GM18951 (cell line): ENCODE measurements around the gene DCDC2B.
"Not testable (repeated sequence)": the region's sequence is repeated elsewhere in the genome, so short reads cannot be mapped to it uniquely, and the experiment has no call there.

ENCODE experiments used
- POLR2A ChIP-seq: IDR thresholded peaks from 4 replicates; pipeline ENCODE4 v1.6.1; 2011; ENCODE audit warnings: mild to moderate bottlenecking; ENCODE audit not compliant: insufficient read length, insufficient read depth; ENCODE audit errors: extremely low read depth
- in situ Hi-C: fragments of 300-500 bp; cut with MboI; formaldehyde crosslinking; loops from one replicate; pipeline ENCODE4 v1.12.0; 2022; ENCODE audit warnings: low sequenced_read_pairs, mixed read lengths, inconsistent platforms; ENCODE audit not compliant: unreplicated experiment

Gene DCDC2B

GRCh38 chr1:32246888-32247273 is 38.0 kb downstream of the DCDC2B start, which contains the start of gene FAM167B:
FAM167B (plus strand) TSS chr1:32247222; CDS start chr1:32247422, 200 bp downstream.
- TF ChIP-seq POLR2A = no peak
- in situ Hi-C loops = no loop called here

GRCh38 chr1:32247452-32247851 is 38.6 kb downstream of the DCDC2B start:
- TF ChIP-seq POLR2A = no peak
- in situ Hi-C loops = no loop called here

- TF ChIP-seq POLR2A = peak; percentile 41
- in situ Hi-C loops = no loop called here
Observed at GRCh38 chr1:32247983-32248889, 39.3 kb downstream of the DCDC2B start.

GRCh38 chr1:32249831-32250525 is 41.1 kb downstream of the DCDC2B start:
- TF ChIP-seq POLR2A = peak; percentile 59
- in situ Hi-C loops = no loop called here

- peak; percentile 63 for TF ChIP-seq POLR2A
- in situ Hi-C loops = no loop called here
Observed at GRCh38 chr1:32250893-32251716, 42.2 kb downstream of the DCDC2B start, which contains the start of gene LCK. LCK (plus strand) TSS chr1:32251265; CDS start chr1:32274330, 23,065 bp downstream.

GRCh38 chr1:32255072-32256071 is 46.5 kb downstream of the DCDC2B start:
- in situ Hi-C loops = no loop called here
- no peak for TF ChIP-seq POLR2A

GRCh38 chr1:32256473-32257226 is 47.8 kb downstream of the DCDC2B start:
- no peak for TF ChIP-seq POLR2A
- in situ Hi-C loops = no loop called here

GRCh38 chr1:32257227-32257508 is 48.3 kb downstream of the DCDC2B start:
- in situ Hi-C loops = no loop called here
- no peak for TF ChIP-seq POLR2A

- in situ Hi-C loops = not testable (repeated sequence)
Observed at GRCh38 chr1:32263236-32263593, 54.3 kb downstream of the DCDC2B start.

- in situ Hi-C loops = no loop called here
- TF ChIP-seq POLR2A = no peak
Observed at GRCh38 chr1:32263744-32264143, 54.9 kb downstream of the DCDC2B start.
